Raji (cell line): Measurements from ENCODE around the gene TRERF1.

Experiments used
- POLR2A ChIP-seq: IDR thresholded peaks from 2 replicates; pipeline ENCODE4 v1.6.1; 2011; ENCODE audit warnings: low read depth, low read length, control low read depth; ENCODE audit not compliant: insufficient read depth

The TRERF1 gene

DNA sequence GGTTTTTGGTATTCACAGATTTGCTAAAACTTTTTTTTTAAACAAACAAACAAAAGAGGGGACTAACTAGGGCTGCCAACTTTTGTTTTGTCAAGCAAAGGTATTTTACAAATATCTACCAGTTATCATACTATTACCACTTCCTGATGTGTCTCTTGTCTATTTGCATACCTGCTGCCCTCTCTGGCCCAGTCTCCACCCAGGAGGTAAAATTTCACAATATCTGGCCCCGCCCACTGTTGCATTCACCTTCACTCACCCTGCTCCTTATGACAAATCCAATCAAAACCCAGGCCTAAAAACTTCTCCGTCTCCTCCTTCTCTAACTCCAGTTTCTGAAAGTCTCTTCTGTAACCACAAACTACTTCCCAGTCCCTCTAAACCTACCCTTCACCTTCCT, 82.2 kb downstream of the TRERF1 start:
- TF ChIP-seq POLR2A, result no peak

DNA sequence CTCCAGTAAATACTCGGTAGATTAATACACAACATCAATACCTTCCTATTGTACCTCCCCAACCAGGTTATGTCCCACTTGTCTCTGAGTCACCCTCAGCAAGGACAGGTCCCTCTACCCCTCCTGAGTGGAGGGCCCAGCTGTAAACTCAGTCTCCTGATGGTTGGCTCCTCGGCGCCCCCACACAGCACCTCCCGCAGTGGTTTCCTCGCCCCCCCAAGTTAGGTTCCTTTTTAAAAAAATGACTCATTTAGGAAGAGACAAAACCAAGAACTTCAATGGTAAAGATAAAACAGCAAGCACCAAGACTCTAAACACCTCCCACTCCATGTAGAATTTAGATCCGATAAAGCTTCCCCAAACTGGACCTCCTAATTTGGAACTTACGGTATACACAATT, 83.5 kb downstream of the TRERF1 start:
- no peak for TF ChIP-seq POLR2A

DNA sequence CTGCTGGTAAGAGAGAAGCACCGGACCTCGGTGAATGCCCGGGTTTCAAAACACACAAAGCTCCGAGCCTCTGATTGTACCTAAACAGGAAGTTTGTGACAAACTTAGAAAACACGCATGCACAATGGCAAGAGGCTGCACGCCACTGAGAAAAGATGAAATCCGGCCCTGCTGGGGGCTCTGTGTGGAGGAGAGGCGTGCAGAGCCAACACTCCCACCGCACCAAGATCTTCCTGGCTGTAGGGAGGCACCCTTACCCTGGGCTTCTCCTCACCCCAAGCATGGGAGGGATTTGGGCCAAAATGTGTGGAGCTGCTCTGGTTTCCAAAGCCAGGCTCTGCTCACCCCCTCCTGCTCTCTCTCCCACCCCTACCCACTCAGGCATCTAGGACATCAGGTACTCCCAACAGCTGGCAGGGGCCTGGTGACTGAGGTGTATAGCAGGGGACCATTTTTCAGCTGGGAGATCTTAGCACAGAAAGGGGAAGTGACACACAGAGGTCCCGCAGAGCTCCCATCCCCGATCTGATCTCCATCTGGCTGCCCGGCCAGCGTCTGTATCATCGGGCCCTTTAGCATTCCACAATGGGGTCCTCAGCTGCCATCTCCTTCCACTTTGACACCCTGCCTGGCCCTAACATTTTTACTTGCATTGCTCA, 84.2 kb downstream of the TRERF1 start:
- TF ChIP-seq POLR2A, result no peak

DNA sequence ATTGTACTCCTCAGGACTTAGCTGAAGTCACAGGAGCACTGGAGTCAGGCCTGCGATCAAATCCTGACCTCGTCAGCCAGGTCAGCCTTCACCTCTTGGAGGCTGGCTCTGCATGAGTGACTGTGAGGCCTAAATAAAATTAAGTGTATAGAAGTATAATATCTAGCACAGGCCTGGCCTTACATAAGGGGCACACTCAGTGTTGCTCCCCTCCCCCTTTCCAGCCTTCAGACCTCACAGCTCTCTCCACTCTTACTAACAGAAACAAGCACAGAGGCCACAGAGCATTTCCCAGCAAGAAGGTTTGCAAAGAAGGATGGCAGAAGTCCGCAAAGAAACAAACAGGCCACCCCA, 84.8 kb downstream of the TRERF1 start:
- no peak for TF ChIP-seq POLR2A

DNA sequence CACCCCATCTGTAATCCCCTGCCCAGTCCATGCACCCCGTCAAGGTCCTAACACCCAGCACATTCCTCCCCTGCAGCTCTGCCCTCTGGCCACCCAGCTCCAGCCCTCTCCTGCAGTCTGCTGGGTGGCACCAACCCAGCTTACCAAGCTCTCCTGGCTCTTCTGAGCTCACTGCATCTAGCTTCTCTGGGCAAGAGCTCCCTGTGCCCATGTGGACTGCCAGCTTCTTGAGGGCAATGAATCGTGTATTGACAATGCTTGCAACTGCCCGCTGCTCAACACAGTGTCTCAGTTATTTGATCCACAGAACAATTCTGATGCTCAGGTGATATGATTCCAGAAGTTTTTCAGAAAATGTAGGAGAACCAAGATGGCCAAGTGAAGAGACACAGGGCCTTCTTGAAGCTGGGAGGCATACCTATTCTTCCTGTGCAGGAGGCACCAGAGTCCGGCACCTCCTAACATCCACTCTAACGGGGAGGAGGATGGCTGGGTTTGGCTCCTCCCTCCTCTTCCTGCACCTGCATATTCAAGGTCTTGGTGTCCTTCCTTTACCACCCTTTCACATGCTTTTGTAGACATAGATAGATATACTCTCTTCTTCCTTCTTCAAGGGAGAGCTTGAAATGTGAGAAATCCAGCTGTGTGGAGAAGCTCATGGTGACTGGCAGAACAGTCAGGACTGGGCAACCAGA, 85.6 kb downstream of the TRERF1 start:
- no peak for TF ChIP-seq POLR2A

DNA sequence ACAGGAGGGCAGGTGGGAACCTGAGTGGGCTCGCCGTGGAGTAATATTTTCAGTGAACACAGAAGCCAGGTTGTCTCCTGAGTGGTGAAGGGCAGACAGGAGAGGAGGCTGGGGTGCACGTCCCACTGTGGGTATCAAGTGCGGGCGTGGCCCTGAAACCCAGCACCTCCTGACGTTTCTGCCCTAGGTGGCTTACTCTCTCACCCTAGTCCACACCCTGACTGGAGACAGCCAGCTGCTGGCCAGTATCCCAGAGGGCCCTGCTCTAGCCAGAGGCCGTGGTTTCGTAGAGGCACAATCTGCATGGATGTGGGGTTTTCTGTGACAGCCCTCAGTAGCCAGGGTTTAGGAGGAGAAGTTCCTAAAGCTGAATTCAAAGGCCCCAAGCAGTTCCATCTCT, 86.7 kb downstream of the TRERF1 start:
- TF ChIP-seq POLR2A, result no peak

DNA sequence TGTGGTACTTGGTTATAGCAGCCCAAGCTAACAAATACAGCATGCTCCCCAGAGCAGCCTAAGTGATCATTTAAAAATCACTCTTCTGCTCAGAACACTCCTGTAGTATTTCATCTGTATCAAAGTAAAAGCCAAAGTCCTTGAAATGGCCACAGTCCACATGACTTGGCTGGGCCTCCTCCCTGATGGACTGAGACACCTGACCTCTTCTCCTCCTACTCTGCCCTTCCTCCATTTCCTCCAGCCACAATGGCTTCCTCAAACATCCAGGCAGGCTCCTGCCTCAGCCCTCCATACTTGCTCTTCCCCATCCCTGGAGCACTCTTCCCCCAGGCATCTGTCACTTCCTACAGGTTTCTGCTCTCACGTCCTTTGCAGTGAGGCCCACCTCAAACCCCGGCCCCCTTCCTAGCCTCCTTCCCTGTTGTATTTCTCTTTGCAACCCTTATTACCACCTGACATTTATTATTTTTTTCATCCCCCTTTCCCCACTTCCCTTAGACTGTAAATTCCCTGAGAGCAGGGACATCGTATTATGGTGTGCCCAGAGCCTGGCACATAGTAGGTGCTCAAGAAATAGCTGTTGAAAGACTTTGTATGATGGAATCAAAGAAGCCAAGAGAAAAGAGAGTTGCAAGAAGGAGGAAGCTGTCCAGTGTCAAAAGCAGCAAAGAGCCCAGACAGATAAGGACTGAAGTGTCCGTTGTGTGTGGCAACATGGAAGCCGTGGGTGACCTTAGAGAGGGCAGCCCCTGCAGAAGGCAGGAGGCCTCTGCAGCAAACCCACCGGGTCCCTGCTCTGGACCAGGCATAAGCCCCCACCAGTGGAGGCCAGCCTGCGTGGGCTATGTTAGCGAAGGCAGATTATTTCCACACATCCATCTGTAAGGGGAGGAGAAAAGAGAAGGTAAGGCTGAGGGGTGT, 87.5 kb downstream of the TRERF1 start:
- TF ChIP-seq POLR2A, result no peak

DNA sequence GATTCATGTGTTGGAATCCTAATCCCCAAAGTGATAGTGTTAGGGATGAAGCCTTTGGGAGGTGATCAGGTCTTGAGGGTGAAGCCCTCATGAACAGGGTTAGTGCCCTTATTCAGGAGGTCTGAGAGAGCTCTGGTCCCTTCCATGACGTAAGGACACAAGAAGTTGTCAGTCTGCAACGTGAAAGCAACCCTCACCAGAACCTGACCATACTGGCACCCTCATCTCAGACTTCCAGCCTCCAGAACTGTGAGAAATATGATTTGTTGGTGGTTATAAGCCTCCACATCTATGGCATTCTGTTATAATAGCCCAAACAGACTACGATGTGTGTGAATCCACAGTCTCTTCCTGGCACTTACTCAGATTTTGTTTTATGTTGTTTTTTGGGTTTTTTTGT, 90.7 kb downstream of the TRERF1 start:
- no peak for TF ChIP-seq POLR2A

DNA sequence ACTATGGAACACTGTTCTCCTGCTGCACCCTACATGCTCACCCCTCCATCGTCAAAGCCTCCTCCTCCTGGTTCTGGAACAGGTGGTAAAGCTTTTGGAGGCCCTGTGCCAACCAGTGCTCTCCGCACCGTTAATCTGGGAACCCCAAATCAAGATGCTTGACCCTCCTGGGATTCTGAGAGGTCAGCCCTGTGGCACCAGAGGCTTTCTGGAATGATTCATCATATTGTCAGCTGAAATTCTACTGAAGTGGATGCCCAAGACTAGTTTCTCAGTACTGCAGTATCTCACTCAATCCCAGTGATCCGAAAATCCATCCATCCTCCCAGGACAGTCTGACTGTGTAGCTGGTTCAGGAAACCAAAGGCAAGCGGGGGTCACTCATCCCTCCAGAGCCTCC, 92.7 kb downstream of the TRERF1 start:
- TF ChIP-seq POLR2A, result no peak

DNA sequence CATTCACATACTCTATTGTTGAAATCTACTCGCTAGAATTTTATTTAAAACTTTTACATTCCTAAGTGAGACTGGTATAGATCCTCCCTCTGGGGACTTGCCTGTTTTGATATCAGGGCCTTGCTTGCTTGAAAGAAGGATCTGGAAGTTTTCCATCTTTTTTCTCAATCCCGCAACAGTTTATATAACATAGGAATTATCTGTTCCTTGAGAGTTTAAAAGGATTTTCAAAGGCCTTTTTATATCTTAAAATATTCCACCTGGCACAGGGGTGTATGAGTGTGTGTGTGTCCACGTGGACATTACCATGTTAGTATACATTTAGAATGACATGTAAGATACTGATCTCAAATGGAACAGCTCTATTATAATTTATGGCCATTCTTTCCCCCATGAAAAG, 96.3 kb downstream of the TRERF1 start:
- no peak for TF ChIP-seq POLR2A

DNA sequence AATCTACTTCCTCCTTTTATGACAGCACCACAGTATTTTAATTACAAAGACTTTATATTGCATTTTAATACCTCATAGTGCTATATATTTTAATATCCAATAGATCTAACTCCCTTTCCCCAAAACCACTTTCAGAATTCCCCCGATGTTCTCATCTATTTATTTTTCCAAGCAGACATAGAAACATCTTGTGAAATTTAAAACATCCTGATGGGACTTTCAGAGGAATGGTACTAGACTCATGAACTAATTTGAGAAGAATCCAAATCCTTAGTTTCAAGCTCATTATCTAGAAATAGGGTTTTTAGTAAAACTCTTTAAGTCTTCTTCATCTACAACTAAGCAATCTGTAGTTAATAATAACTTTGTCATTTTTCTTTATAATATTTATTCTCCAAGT, 97.0 kb downstream of the TRERF1 start:
- TF ChIP-seq POLR2A, result no peak

DNA sequence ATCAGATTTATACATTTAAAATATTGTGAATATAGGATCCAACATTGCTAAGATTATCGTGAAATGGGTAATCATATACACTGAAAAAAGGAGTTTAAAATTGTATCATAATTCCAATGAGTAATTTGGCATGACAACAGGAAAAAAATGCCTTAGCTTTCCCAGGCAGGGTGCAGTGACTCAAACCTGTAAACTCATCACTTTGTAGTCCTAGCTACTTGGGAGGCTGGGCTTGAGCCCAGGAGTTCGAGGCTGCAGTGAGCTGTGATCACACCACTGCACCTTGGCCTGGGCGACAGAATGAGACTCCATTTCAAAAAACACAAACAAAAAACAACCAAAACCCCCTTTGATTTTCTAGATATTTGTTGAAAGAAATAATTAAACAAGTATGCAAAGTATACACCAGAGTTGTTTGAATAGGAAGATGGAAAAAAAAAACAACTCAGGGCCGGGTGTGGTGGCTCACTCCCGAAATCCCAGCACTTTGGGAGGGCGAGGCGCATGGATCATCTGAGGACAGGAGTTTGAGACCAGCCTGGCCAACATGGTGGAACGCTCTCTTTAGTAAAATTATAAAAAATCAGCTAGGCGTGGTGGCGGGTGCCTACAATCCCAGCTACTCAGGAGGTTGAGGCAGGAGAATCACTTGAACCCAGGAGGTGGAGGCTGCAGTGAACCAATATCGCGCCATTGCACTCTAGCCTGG, 98.7 kb downstream of the TRERF1 start:
- no peak for TF ChIP-seq POLR2A

DNA sequence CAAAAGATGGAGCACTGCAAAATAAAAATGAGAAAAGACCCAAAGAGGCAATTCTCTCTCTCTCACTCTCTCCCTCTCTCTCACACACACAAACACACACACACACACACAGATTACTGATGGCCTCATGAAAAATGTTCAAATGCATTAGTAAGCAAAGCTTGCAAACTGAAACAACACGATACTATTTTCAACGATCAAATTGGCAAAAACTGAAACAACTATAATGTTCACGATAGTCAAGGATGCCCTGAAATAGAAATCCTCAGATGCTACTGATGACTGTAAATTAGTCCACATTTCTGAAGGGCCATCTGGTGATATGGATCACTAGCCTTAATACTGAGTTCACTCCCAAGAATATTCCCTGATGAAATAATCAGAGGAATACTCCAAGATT, 100.8 kb downstream of the TRERF1 start:
- TF ChIP-seq POLR2A, result no peak

DNA sequence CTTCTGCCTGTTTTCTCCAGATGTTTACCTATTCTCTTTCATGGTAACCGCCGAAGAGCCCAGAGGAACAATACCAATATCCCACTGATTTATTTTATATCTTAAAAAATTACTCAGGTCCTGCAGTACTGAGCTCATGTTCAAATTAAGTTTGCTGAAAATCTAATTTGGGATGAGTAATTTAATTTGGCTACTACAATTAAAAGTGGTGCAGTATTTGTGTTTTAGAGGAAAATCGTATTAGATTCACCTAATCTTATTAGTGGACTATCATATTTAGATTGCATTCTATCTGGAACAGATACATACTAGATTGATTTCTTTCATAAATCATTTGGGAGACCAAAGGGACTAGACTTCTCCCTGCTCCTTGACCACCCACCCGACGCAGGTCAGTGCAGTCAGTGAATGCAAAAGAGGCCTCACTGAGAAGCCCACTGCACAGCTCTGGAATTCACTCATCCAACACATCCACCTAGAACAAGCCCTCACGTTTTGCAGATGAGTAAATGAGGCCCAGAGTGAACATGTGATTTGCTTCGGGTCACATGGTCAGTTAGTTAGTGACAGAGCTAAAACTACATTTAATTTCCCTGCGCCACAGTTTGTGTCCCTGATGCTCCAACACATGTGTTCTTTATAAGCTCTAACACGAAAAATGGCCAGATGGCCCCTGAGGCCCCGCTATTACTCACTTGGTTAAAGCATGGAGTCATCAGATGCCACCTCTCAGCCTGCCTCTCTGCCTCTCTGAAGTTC, 101.8 kb downstream of the TRERF1 start:
- no peak for TF ChIP-seq POLR2A

DNA sequence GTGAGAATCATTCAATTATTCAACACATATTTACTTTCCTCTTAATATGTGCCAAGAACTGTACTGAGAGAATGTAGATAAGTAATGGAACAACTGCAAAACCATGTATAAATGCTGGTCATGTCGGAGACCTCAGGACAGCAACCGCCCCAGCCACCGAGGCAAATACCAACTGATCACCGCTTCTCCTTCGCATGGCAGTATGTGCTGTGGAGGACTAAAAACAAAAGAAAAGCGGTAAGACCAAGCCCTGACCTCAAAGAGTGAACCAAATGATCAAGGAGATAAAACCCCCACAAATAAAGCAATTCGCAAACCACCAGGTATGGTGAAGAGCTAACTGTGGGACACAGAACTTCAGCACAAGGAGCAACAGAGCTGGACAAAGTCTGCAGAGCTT, 104.3 kb downstream of the TRERF1 start:
- TF ChIP-seq POLR2A, result no peak
